Measurements from ENCODE around the gene NOTCH4.

DNA sequence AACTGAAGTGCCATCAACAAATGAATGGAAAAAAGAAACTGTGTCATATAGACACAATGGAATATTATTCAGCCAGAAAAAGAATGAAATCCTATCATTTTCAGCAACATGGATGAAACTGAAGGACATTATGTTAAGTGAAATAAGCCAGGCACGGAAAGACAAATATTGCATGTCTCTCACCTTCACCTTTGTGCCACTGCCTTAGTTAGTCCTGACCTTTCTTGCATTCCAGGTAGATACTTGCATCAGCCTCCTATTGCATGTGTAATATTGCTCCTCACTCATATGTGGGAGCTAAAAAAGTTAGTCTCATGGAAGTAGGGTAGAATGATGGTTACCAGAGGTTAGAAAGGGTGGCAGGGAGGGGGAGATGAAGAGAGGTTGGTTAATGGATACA lies 14.9 kb downstream of the NOTCH4 start:
- no peak for TF ChIP-seq POLR2AphosphoS5 (IDR thresholded peaks at IDR 0.05)
- TF ChIP-seq, protein P1, sequence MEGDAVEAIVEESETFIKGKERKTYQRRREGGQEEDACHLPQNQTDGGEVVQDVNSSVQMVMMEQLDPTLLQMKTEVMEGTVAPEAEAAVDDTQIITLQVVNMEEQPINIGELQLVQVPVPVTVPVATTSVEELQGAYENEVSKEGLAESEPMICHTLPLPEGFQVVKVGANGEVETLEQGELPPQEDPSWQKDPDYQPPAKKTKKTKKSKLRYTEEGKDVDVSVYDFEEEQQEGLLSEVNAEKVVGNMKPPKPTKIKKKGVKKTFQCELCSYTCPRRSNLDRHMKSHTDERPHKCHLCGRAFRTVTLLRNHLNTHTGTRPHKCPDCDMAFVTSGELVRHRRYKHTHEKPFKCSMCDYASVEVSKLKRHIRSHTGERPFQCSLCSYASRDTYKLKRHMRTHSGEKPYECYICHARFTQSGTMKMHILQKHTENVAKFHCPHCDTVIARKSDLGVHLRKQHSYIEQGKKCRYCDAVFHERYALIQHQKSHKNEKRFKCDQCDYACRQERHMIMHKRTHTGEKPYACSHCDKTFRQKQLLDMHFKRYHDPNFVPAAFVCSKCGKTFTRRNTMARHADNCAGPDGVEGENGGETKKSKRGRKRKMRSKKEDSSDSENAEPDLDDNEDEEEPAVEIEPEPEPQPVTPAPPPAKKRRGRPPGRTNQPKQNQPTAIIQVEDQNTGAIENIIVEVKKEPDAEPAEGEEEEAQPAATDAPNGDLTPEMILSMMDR (IDR thresholded peaks at IDR 0.05) = no peak
